Epithelial cell of proximal tubule (primary cell): ENCODE measurements around the gene MDGA2. TPM values are rescaled to one million over a fixed set of nuclear protein-coding genes. Genes with fewer than 3 reads are reported as not detected.
"Not testable (repeated sequence)": the region's sequence is repeated elsewhere in the genome, so short reads cannot be mapped to it uniquely, and the experiment has no call there.

ENCODE experiments used
- DNase-seq: peaks from one replicate; pipeline ENCODE4 v3.0.0-alpha.2; 2011; ENCODE audit warnings: low read depth
- H3K4me3 ChIP-seq: 2 replicates; pipeline ENCODE4 v1.5.1; 2011; ENCODE audit warnings: low read depth, mild to moderate bottlenecking, low read length
- CTCF ChIP-seq: conservative IDR thresholded peaks from 2 replicates; pipeline ENCODE4 v1.5.1; 2012; ENCODE audit warnings: low read depth, mild to moderate bottlenecking, low read length
- total RNA-seq: library from RNA; depleted of rRNA; stranded (reverse); fragments of >200 nt; gene quantifications from 2 replicates; pipeline ENCODE4 v1.2.3, GENCODE V29; 2015

The MDGA2 gene
- total RNA-seq, 1 donor from 2014 or later = 0.23 TPM

- no peak for DNase-seq
- no peak overlapping the region for H3K4me3 ChIP-seq
- TF ChIP-seq CTCF = no peak
Observed at GRCh38 chr14:46988312-46988711, 687.1 kb downstream of the MDGA2 start.

GRCh38 chr14:46985529-46986380 lies 689.6 kb downstream of the MDGA2 start:
- TF ChIP-seq CTCF = no peak

GRCh38 chr14:46973295-46973694 lies 702.1 kb downstream of the MDGA2 start:
- TF ChIP-seq CTCF = no peak
- no peak overlapping the region for H3K4me3 ChIP-seq
- DNase-seq = no peak

More at GRCh38 chr14:46985529-46986380, 689.6 kb downstream of the MDGA2 start:
- no peak for DNase-seq
- no peak overlapping the region for H3K4me3 ChIP-seq

- H3K4me3 ChIP-seq = no peak overlapping the region
- TF ChIP-seq CTCF = no peak
- no peak for DNase-seq
Observed at GRCh38 chr14:46964378-46964777, 711.0 kb downstream of the MDGA2 start.

GRCh38 chr14:46951103-46951502 lies 724.3 kb downstream of the MDGA2 start:
- DNase-seq = no peak
- no peak overlapping the region for H3K4me3 ChIP-seq
- peak; percentile 21 for TF ChIP-seq CTCF

- H3K4me3 ChIP-seq = no peak overlapping the region
- TF ChIP-seq CTCF = no peak
- no peak for DNase-seq
Observed at GRCh38 chr14:46940611-46941010, 734.8 kb downstream of the MDGA2 start.

- H3K4me3 ChIP-seq = no peak overlapping the region
- DNase-seq = no peak
- peak; percentile 12 for TF ChIP-seq CTCF
Observed at GRCh38 chr14:46920542-46920941, 754.9 kb downstream of the MDGA2 start.

GRCh38 chr14:46915539-46915938 lies 759.9 kb downstream of the MDGA2 start:
- not testable (repeated sequence) for DNase-seq, H3K4me3 ChIP-seq
